Erythroblast (primary cell): ENCODE results near the gene NXN.

Experiments
- GATA1 ChIP-seq: IDR thresholded peaks from 2 replicates; pipeline ENCODE4 v1.6.1; 2011; ENCODE audit warnings: low read depth, mild to moderate bottlenecking, control low read depth, low read length, moderate library complexity
- POLR2A ChIP-seq: IDR thresholded peaks from 2 replicates; pipeline ENCODE4 v1.6.1; 2011; ENCODE audit warnings: mild to moderate bottlenecking, low read length

GRCh38 chr17:828761-829160 is 150.8 kb downstream of the NXN start:
- TF ChIP-seq POLR2A, result no peak
- TF ChIP-seq GATA1, result no peak
